GM23338 (cell line): ENCODE data around the gene SPEM3. TPM values are rescaled to one million over a fixed set of nuclear protein-coding genes. Genes with fewer than 3 reads are reported as not detected.

Experiments
- ATAC-seq: fragments of 200-7000 bp; cut with Tn5 transposase; 3 replicates; pipeline ENCODE4 v1.9.1; 2020
- DNase-seq: peaks from one replicate; pipeline ENCODE4 v3.0.0-alpha.2; 2015; ENCODE audit warnings: low spot score
- H2AFZ ChIP-seq: fragments of 200-600 bp; sonication (generic); 2 replicates; pipeline ENCODE4 v1.8.0; 2016; ENCODE audit warnings: antibody characterized with exemption, mild to moderate bottlenecking, moderate library complexity
- H3F3A ChIP-seq: fragments of 200-600 bp; sonication (generic); replicated peaks from 2 replicates; pipeline ENCODE4 v1.8.0; 2017; ENCODE audit warnings: antibody characterized with exemption, mixed run types, low read depth
- H3K27ac ChIP-seq: fragments of 200-600 bp; sonication (generic); 2 replicates; pipeline ENCODE4 v1.6.1; 2016; ENCODE audit warnings: low read depth
- H3K27me3 ChIP-seq: fragments of 200-600 bp; sonication (generic); 2 replicates; pipeline ENCODE4 v1.8.0; 2016; ENCODE audit warnings: mild to moderate bottlenecking, mixed run types, moderate library complexity; ENCODE audit not compliant: insufficient read depth
- H3K36me3 ChIP-seq: fragments of 200-600 bp; sonication (generic); 2 replicates; pipeline ENCODE4 v1.8.0; 2016; ENCODE audit warnings: mild to moderate bottlenecking; ENCODE audit not compliant: insufficient read depth
- H3K4me1 ChIP-seq: fragments of 200-600 bp; sonication (generic); 2 replicates; pipeline ENCODE4 v1.8.0; 2016; ENCODE audit warnings: mild to moderate bottlenecking, moderate library complexity; ENCODE audit not compliant: insufficient read depth
- H3K4me2 ChIP-seq: fragments of 200-600 bp; sonication (generic); 2 replicates; pipeline ENCODE4 v1.7.1; 2017; ENCODE audit warnings: mixed run types
- H3K4me3 ChIP-seq: fragments of 200-600 bp; sonication (generic); 2 replicates; pipeline ENCODE4 v1.6.1; 2016; ENCODE audit warnings: mixed run types
- H3K79me2 ChIP-seq: fragments of 200-600 bp; sonication (generic); replicated peaks from 2 replicates; pipeline ENCODE4 v1.8.0; 2017; ENCODE audit warnings: mild to moderate bottlenecking; ENCODE audit not compliant: insufficient read depth
- H3K9me2 ChIP-seq: fragments of 200-600 bp; sonication (generic); 2 replicates; pipeline ENCODE4 v1.8.0; 2017; ENCODE audit not compliant: insufficient read depth
- H4K20me1 ChIP-seq: fragments of 200-600 bp; sonication (generic); replicated peaks from 2 replicates; pipeline ENCODE4 v1.8.0; 2017; ENCODE audit warnings: mild to moderate bottlenecking; ENCODE audit not compliant: insufficient read depth
- H3K27ac Mint-ChIP-seq: 2 replicates; pipeline ENCODE4 v1.8.0; 2020; ENCODE audit warnings: inconsistent platforms, mild to moderate bottlenecking, moderate library complexity, mixed read lengths
- H3K27me3 Mint-ChIP-seq: 3 replicates; pipeline ENCODE4 v1.8.0; 2022; ENCODE audit warnings: low read depth, mild to moderate bottlenecking, moderate library complexity, mixed read lengths, inconsistent platforms; ENCODE audit not compliant: insufficient read depth, poor library complexity
- H3K36me3 Mint-ChIP-seq: 3 replicates; pipeline ENCODE4 v1.8.0; 2021; ENCODE audit warnings: low read depth, mild to moderate bottlenecking, inconsistent platforms, moderate library complexity, mixed read lengths
- H3K4me1 Mint-ChIP-seq: 3 replicates; pipeline ENCODE4 v1.8.0; 2020; ENCODE audit warnings: mild to moderate bottlenecking, inconsistent platforms, mixed read lengths
- H3K4me3 Mint-ChIP-seq: 3 replicates; pipeline ENCODE4 v1.8.0; 2021; ENCODE audit warnings: moderate library complexity, mild to moderate bottlenecking, inconsistent platforms, mixed read lengths
- H3K9me3 Mint-ChIP-seq: 3 replicates; pipeline ENCODE4 v1.8.0; 2020; ENCODE audit warnings: moderate library complexity, mild to moderate bottlenecking, inconsistent platforms, mixed read lengths
- CREB1 ChIP-seq: fragments of 250-450 bp; sonication (Bioruptor Pico); IDR thresholded peaks from 2 replicates; pipeline ENCODE4 v1.5.0; 2020; ENCODE audit warnings: low read depth, mild to moderate bottlenecking, moderate library complexity
- CTCF ChIP-seq, 2 experiments: fragments of 200-600 bp in 1 of 2; sonication (generic) in 1 of 2; conservative IDR thresholded peaks; 2 replicates each; pipeline versions ENCODE4 v1.5.1 to v1.6.1; 2016 to 2017; ENCODE audit warnings: antibody characterized with exemption in 2 of 2, low read depth in 2 of 2, mild to moderate bottlenecking in 2 of 2, moderate library complexity in 1 of 2
- POLR2AphosphoS5 ChIP-seq: IDR thresholded peaks from 2 replicates; pipeline ENCODE4 v1.6.1; 2016; ENCODE audit warnings: antibody characterized with exemption, low read depth
- STAT1 ChIP-seq: IDR thresholded peaks from one replicate; pipeline ENCODE4 v1.6.1; 2016; ENCODE audit warnings: antibody characterized with exemption; ENCODE audit not compliant: unreplicated experiment
- ZNF331 ChIP-seq: fragments of 250-450 bp; sonication (Bioruptor Pico); IDR thresholded peaks from 2 replicates; pipeline ENCODE4 v1.5.0; 2020; ENCODE audit warnings: low read depth, mild to moderate bottlenecking, moderate library complexity
- polyA plus RNA-seq: library from polyadenylated mRNA; unstranded; fragments of >200 nt; fragmentation: Nextera tagmentation; extraction: Ambion mirVana; gene quantifications from 2 replicates; pipeline ENCODE4 v1.2.1, GENCODE V29; 2016
- total RNA-seq: library from RNA; depleted of rRNA; stranded (reverse); fragments of >200 nt; shearing (Covaris generic); gene quantifications from 2 replicates; pipeline ENCODE4 v1.2.3, GENCODE V29; 2014
- TF ChIP-seq, protein P1 (sequence below): IDR thresholded peaks from one replicate; pipeline ENCODE4 v1.6.1; 2018; ENCODE audit warnings: antibody characterized with exemption; ENCODE audit not compliant: unreplicated experiment

The SPEM3 gene
- total and polyA plus RNA-seq, 2 experiments from 2014 or later = not detected

- 0 out of 2 replicates have a peak, but pooled peaks cover 12% of the 10 kb centered on the region for H3K9me2 ChIP-seq
- peaks cover 25% of the 10 kb centered on the region for H3K27me3 ChIP-seq
- Mint-ChIP-seq H3K27me3 (peaks cover 40% of the 10 kb centered on the region), H3K9me3 (no peaks in the 10 kb centered on the region), H3K4me1 (peaks cover 18% of the 10 kb centered on the region), H3K27ac (peak overlapping the region; percentile 91), H3K36me3 (no peaks in the 10 kb centered on the region), H3K4me3 (peak overlapping the region; percentile 84)
- ATAC-seq = peak; percentile 11
- no peaks in the 10 kb centered on the region for H3K36me3 ChIP-seq
- H3K4me2 ChIP-seq = peak overlapping the region; percentile 76
- peaks cover 30% of the 10 kb centered on the region for H3F3A ChIP-seq
- H3K4me3 ChIP-seq = peak overlapping the region; percentile 98
- TF ChIP-seq CTCF (conservative IDR thresholded peaks at IDR 0.05; ENCODE audit: low read depth in 2 of 2) (peak; percentile 34 to 44; a peak in 3 of 4 replicates), ZNF331 (CRISPR knock-in tag) (no peak)
- peak overlapping the region; percentile 27 for H3K27ac ChIP-seq
- no peaks in the 10 kb centered on the region; the same call in 1 of the 2 replicates for H4K20me1 ChIP-seq
- no peaks in the 10 kb centered on the region for H3K79me2 ChIP-seq
- DNase-seq = peak; percentile 80
- H2AFZ ChIP-seq = peak overlapping the region; percentile 72
- H3K4me1 ChIP-seq = peaks cover 7% of the 10 kb centered on the region
These were observed 7.3 kb downstream of the SPEM3 start for GRCh38 chr17:7435676-7436555.

DNA sequence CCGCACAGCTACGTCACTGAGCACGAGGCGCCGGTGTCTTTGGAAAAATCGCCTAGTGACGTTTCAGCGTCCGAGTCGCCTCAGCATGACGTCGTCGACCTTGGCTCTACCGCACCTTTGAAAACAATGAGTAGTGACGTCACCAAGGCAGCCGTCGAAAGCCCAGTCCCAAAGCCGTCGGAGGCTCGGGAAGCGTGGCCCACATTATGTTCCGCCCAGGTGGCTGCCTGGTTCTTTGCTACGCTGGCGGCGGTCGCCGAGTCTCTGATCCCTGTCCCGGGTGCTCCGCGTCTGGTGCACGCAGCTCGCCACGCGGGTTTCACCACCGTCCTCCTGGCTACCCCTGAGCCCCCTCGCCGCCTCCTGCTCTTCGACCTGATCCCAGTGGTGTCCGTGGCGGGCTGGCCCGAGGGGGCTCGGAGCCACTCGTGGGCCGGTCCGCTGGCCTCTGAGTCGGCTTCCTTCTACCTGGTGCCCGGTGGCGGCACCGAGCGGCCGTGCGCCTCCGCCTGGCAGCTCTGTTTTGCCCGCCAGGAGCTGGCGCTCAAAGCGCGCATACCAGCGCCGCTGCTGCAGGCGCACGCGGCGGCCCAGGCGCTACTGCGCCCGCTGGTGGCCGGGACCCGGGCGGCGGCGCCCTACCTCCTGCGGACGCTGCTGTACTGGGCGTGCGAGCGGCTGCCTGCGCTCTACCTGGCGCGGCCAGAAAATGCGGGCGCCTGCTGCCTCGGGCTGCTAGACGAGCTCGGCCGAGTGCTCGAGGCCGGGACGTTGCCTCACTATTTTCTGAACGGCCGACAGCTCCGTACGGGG is 8.1 kb downstream of the SPEM3 start:
- ATAC-seq (peak; percentile 53), DNase-seq (peak; percentile 92)
- Histone ChIP-seq H3K36me3 (no peaks in the 10 kb centered on the region), H3F3A (peaks cover 37% of the 10 kb centered on the region), H4K20me1 (no peaks in the 10 kb centered on the region; the same call in 1 of the 2 replicates), H3K4me3 (peak overlapping the region; percentile 98), H2AFZ (peak overlapping the region; percentile 72), H3K27me3 (peaks cover 25% of the 10 kb centered on the region), H3K4me1 (peaks cover 15% of the 10 kb centered on the region), H3K4me2 (peak overlapping the region; percentile 76), H3K9me2 (0 out of 2 replicates have a peak, but pooled peaks cover 5% of the 10 kb centered on the region), H3K79me2 (no peaks in the 10 kb centered on the region), H3K27ac (peak overlapping the region; percentile 27; the same call in 1 of the 2 replicates)
- Mint-ChIP-seq H3K27ac (peak overlapping the region; percentile 90), H3K36me3 (no peaks in the 10 kb centered on the region), H3K4me1 (peaks cover 24% of the 10 kb centered on the region), H3K4me3 (peak overlapping the region; percentile 84), H3K9me3 (no peaks in the 10 kb centered on the region), H3K27me3 (peaks cover 45% of the 10 kb centered on the region)
- TF ChIP-seq STAT1 (no peak), CREB1 (CRISPR knock-in tag) (peak; percentile 98), CTCF (conservative IDR thresholded peaks at IDR 0.05; ENCODE audit: low read depth in 2 of 2) (peak; percentile 50 to 84), POLR2AphosphoS5 (0 out of 2 replicates have a peak, but pooled peaks have one; percentile 25)
- TF ChIP-seq, protein P1, sequence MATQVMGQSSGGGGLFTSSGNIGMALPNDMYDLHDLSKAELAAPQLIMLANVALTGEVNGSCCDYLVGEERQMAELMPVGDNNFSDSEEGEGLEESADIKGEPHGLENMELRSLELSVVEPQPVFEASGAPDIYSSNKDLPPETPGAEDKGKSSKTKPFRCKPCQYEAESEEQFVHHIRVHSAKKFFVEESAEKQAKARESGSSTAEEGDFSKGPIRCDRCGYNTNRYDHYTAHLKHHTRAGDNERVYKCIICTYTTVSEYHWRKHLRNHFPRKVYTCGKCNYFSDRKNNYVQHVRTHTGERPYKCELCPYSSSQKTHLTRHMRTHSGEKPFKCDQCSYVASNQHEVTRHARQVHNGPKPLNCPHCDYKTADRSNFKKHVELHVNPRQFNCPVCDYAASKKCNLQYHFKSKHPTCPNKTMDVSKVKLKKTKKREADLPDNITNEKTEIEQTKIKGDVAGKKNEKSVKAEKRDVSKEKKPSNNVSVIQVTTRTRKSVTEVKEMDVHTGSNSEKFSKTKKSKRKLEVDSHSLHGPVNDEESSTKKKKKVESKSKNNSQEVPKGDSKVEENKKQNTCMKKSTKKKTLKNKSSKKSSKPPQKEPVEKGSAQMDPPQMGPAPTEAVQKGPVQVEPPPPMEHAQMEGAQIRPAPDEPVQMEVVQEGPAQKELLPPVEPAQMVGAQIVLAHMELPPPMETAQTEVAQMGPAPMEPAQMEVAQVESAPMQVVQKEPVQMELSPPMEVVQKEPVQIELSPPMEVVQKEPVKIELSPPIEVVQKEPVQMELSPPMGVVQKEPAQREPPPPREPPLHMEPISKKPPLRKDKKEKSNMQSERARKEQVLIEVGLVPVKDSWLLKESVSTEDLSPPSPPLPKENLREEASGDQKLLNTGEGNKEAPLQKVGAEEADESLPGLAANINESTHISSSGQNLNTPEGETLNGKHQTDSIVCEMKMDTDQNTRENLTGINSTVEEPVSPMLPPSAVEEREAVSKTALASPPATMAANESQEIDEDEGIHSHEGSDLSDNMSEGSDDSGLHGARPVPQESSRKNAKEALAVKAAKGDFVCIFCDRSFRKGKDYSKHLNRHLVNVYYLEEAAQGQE = no peak
